HG03575 (cell line): ENCODE measurements around the gene GORASP1.

Experiments
- ATAC-seq: cut with Tn5 transposase; IDR thresholded peaks from one replicate; pipeline ENCODE4 v1.9.1; 2021; ENCODE audit not compliant: unreplicated experiment, insufficient number of reproducible peaks, low FRiP score; ENCODE audit errors: extremely low read depth

The GORASP1 gene

GRCh38 chr3:39142067-39142466 lies 34.6 kb upstream of the GORASP1 start:
- ATAC-seq = no peak

GRCh38 chr3:39141171-39141995 lies 34.0 kb upstream of the GORASP1 start:
- ATAC-seq = no peak

GRCh38 chr3:39140341-39140971 lies 33.0 kb upstream of the GORASP1 start:
- no peak for ATAC-seq

- no peak for ATAC-seq
Observed at GRCh38 chr3:39139442-39139841, 32.0 kb upstream of the GORASP1 start.

- ATAC-seq = no peak
Observed at GRCh38 chr3:39138804-39139415, 31.5 kb upstream of the GORASP1 start.

- ATAC-seq = no peak
Observed at GRCh38 chr3:39137991-39138803, 30.8 kb upstream of the GORASP1 start.

- ATAC-seq = no peak
Observed at GRCh38 chr3:39137435-39137936, 30.1 kb upstream of the GORASP1 start.

GRCh38 chr3:39136533-39137434 lies 29.4 kb upstream of the GORASP1 start:
- no peak for ATAC-seq

GRCh38 chr3:39135170-39135805 lies 27.9 kb upstream of the GORASP1 start:
- no peak for ATAC-seq

- ATAC-seq = no peak
Observed at GRCh38 chr3:39134305-39134704, 26.9 kb upstream of the GORASP1 start.

GRCh38 chr3:39133822-39134221 lies 26.4 kb upstream of the GORASP1 start:
- no peak for ATAC-seq

- no peak for ATAC-seq
Observed at GRCh38 chr3:39133093-39133490, 25.7 kb upstream of the GORASP1 start.

- no peak for ATAC-seq
Observed at GRCh38 chr3:39132096-39133092, 25.0 kb upstream of the GORASP1 start.

- ATAC-seq = no peak
Observed at GRCh38 chr3:39130693-39131265, 23.4 kb upstream of the GORASP1 start.

- no peak for ATAC-seq
Observed at GRCh38 chr3:39130026-39130425, 22.6 kb upstream of the GORASP1 start.

- ATAC-seq = no peak
Observed at GRCh38 chr3:39128951-39129350, 21.5 kb upstream of the GORASP1 start.
